Aorta (tissue), 5 donors: ENCODE measurements around the gene SCARB1. TPM values are rescaled to one million over a fixed set of nuclear protein-coding genes. Genes with fewer than 3 reads are reported as not detected.
"Not testable (repeated sequence)": the region's sequence is repeated elsewhere in the genome, so short reads cannot be mapped to it uniquely, and the experiment has no call there.

ENCODE experiments used
- ATAC-seq: fragments of 200-7000 bp; cut with Tn5 transposase; one replicate; pipeline ENCODE4 v1.9.1; 2022; ENCODE audit warnings: moderate library complexity; ENCODE audit not compliant: low FRiP score
- DNase-seq, 2 donors: peaks; one replicate each; pipeline ENCODE4 v3.0.0-alpha.2; 2020
- H3K27ac ChIP-seq, 2 donors: one replicate each; pipeline ENCODE4 v1.5.1; 2013; ENCODE audit warnings: low read length in 2 of 2, mild to moderate bottlenecking in 2 of 2, moderate library complexity in 2 of 2, control low read depth in 1 of 2, inconsistent platforms in 1 of 2, low read depth in 1 of 2
- H3K27me3 ChIP-seq, 2 donors: one replicate each; pipeline ENCODE4 v1.6.1; 2013; ENCODE audit warnings: control low read depth in 1 of 2, low read length in 1 of 2, mild to moderate bottlenecking in 1 of 2, moderate library complexity in 1 of 2; ENCODE audit not compliant: insufficient read depth in 2 of 2, control insufficient read depth in 1 of 2
- H3K36me3 ChIP-seq, 2 donors: one replicate each; pipeline ENCODE4 v1.6.1; 2013; ENCODE audit warnings: control low read depth in 1 of 2, low read length in 1 of 2, mild to moderate bottlenecking in 1 of 2; ENCODE audit not compliant: insufficient read depth in 2 of 2, control insufficient read depth in 1 of 2
- H3K4me1 ChIP-seq, 2 donors: one replicate each; pipeline ENCODE4 v1.6.1; 2013; ENCODE audit warnings: low read length in 2 of 2, control low read depth in 1 of 2, mild to moderate bottlenecking in 1 of 2, moderate library complexity in 1 of 2; ENCODE audit not compliant: insufficient read depth in 2 of 2, control insufficient read depth in 1 of 2
- H3K4me3 ChIP-seq, 2 donors: one replicate each; pipeline ENCODE4 v1.5.1; 2013; ENCODE audit warnings: low read length in 2 of 2, control low read depth in 1 of 2, mild to moderate bottlenecking in 1 of 2
- H3K9me3 ChIP-seq: one replicate; pipeline ENCODE4 v1.6.1; 2013; ENCODE audit warnings: mild to moderate bottlenecking, low read length; ENCODE audit not compliant: control insufficient read depth
- WGBS, 2 donors: extraction: QIAGEN DNeasy Blood & Tissue Kit; methylation state at CpG; one replicate each; pipeline ENCODE4 v1.1.7; 2013; 5-methylcytosine and 5-hydroxymethylcytosine counted together
- intact Hi-C, 2 donors: fragments of 100-400 bp; cut with DNase I; formaldehyde crosslinking; loops; one replicate each; pipeline versions ENCODE4 v1.14.2 to v1.15.0; 2022
- long read RNA-seq, 2 donors: library from polyadenylated mRNA; unstranded; transcript quantifications; one replicate each; pipeline ENCODE4 v2.0.0, GENCODE V29; 2020 to 2021
- polyA plus RNA-seq, 2 donors: library from polyadenylated mRNA; stranded (reverse); fragments of 200-250 nt; gene quantifications; one replicate each; pipeline ENCODE4 v1.2.3, GENCODE V29; 2013
- total RNA-seq, 2 donors: library from RNA; stranded (reverse); fragmentation: NEBNext Ultra II Directional; extraction: Animal tissue kit (Norgen Biotek cat#: 25700); gene quantifications; one replicate each; pipeline ENCODE4 v1.2.1, GENCODE V29; 2021
- donor health status: healthy with polysubstance abuse.
- donor health status: Bipolar disorder and iron deficiency.
- donor health status: DM: no; HTN: no; CAD: no.
- donor health status: DM: no; HTN: no; CAD: no.
- donor health status: DM: yes; HTN: yes; CAD: no.

The SCARB1 gene, protein sequence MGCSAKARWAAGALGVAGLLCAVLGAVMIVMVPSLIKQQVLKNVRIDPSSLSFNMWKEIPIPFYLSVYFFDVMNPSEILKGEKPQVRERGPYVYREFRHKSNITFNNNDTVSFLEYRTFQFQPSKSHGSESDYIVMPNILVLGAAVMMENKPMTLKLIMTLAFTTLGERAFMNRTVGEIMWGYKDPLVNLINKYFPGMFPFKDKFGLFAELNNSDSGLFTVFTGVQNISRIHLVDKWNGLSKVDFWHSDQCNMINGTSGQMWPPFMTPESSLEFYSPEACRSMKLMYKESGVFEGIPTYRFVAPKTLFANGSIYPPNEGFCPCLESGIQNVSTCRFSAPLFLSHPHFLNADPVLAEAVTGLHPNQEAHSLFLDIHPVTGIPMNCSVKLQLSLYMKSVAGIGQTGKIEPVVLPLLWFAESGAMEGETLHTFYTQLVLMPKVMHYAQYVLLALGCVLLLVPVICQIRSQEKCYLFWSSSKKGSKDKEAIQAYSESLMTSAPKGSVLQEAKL
- total RNA-seq (10 to 100 TPM; 15.0 to 38.5 TPM), polyA plus RNA-seq (1 to 10 TPM; 6.6 to 8.9 TPM)
- long read RNA-seq, donor 1, transcript SCARB1-201 (13 exons, 2,611 nt): major isoform, 42 of 71 reads
- long read RNA-seq, donor 1, transcript SCARB1-202 (12 exons, 3,329 nt): minor isoform, 9 of 71 reads
- long read RNA-seq, donor 1, partial matches to known transcripts: 8 of 71 reads
- long read RNA-seq, donor 1, other reads (novel, unspliced or antisense): 9 of 71 reads
- long read RNA-seq, donor 2, transcript SCARB1-201 (13 exons, 2,611 nt): major isoform, 19 of 34 reads
- long read RNA-seq, donor 2, partial matches to known transcripts: 6 of 34 reads
- long read RNA-seq, donor 2, other reads (novel, unspliced or antisense): 8 of 34 reads

DNA sequence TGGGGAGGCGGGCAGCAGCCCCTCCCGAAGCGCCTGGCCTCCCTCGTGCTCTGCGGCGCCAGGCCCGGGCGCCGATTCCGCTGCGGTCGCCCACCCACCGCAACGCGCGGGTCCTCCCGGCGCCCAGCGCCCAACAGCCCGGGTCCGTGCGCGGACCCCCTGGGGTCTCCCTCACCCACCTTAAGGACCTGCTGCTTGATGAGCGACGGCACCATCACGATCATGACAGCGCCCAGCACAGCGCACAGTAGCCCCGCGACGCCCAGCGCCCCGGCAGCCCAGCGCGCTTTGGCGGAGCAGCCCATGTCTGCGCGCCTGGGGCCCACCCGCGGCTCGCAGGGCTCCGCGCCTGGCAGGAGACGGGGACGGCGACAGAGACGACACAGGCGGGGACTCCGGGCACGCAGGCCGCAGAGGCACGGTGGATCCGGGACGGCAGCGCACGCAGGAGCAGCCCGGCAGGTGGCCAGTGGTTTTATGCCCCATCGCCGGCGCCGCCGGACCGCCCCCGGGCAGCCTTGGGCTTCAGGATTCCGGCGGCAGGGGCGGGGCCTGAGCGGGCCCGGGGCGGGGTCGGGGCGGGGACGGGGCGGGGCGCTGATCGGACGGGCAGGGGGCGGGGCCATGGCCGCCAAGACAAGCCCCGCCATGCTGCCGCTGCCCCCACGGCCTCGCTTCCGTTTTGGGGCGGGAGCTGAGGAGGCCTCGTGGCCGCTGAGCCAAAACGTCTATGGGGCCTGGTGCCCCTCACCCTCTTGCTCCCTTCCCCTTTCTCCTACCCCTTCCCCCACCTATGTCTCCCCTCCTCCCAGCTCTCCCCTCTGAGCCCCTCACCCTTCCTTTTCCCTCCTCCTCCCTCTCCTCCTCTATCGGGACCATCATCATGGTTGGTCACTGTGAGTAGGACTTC lies at the start of gene SCARB1:
TSS of gene SCARB1 (minus strand) at position 449 of the 910 bp plus-strand sequence. CDS start at position 305, 144 bp downstream.
- DNase-seq (peak; percentile 90 to 93), ATAC-seq (peak; percentile 92)
- intact Hi-C loops: no loop called here
- Histone ChIP-seq H3K27me3 (no peaks in the 10 kb centered on the region), H3K4me1 (no peaks in the 10 kb centered on the region), H3K4me3 (peak within 1 kb of the TSS; percentile 22 to 73), H3K27ac (no peak within 1 kb of the TSS), H3K9me3 (no peaks in the 10 kb centered on the region), H3K36me3 (no peaks in the 10 kb centered on the region)
- 1% methylated on average over 46 to 89 of the region's 89 CpGs for WGBS, 2 donors

GRCh38 chr12:124912529-124913287 lies 49.0 kb upstream of the SCARB1 start:
- H3K4me1 ChIP-seq, H3K27ac ChIP-seq, ATAC-seq, H3K27me3 ChIP-seq, intact Hi-C loops, H3K36me3 ChIP-seq, H3K9me3 ChIP-seq: not testable (repeated sequence)
- H3K4me3 ChIP-seq: peak overlapping the region in 1 of 2 donors; percentile 64
- peak; percentile 13 to 22 for DNase-seq
- WGBS, 2 donors: 72 to 77% methylated on average over 16 to 19 of the region's 21 CpGs

- peak overlapping the region; percentile 2 to 29 for H3K4me3 ChIP-seq
- 70 to 84% methylated on average over 5 to 6 of the region's 6 CpGs for WGBS, 2 donors
- H3K27ac ChIP-seq, intact Hi-C loops, H3K9me3 ChIP-seq, H3K36me3 ChIP-seq, H3K27me3 ChIP-seq, H3K4me1 ChIP-seq, ATAC-seq: not testable (repeated sequence)
- DNase-seq: peak in 1 of 2 donors; percentile 9
These were observed 47.9 kb upstream of the SCARB1 start for GRCh38 chr12:124911521-124911920.

DNA sequence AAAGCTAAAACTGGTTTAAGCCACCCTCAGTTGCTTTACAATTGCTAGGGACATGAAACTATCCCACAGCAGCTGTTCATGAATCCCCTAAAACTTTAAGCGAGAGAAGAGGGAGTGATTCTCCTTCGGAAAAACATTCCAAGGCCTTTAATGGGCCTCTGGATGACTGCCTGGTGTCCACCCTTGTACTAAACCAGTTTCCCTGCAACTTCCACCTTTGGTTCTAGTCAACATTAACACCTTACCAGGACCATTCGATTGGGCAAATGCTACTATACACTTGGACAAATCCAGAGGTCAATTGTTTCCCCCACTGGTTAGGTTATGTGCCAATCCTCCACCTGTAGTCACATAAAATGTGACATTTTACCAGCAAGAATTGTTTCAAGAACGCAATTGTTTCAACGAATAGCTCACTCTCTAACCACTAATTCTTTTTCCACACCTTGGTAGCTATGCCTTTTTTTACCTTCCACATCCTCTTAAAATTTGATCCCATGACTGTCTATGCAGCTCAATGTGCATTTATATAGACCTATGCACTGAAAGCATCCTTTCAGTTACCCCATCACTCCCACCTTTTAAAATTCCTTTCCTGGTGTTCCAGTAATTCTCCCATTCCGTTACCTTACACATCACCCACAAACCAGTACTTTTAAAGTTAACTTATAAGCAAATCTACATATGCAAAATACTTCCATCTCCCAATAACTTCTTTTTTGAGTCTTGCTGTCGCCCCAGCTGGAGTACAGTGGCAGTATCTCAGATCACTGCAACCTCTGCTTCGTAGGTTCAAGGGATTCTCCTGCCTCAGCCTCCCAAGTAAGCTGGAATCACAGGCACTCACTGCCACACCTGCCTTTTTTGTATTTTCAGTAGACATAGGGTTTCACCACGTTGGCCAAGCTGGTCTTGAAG lies 47.2 kb upstream of the SCARB1 start:
- H3K4me3 ChIP-seq: peak overlapping the region; percentile 2 to 32
- intact Hi-C loops: no loop called here
- WGBS, 2 donors: 69 to 79% methylated on average over 9 of the region's 9 CpGs
- H3K9me3 ChIP-seq: peaks cover 1% of the 10 kb centered on the region
- H3K4me1 ChIP-seq: no peaks in the 10 kb centered on the region
- ATAC-seq (no peak), DNase-seq (peak in 1 of 2 donors; percentile 24)
- H3K27me3 ChIP-seq: no peaks in the 10 kb centered on the region
- H3K36me3 ChIP-seq: peaks cover 5 to 7% of the 10 kb centered on the region in 2 donors
- no peak overlapping the region for H3K27ac ChIP-seq

DNA sequence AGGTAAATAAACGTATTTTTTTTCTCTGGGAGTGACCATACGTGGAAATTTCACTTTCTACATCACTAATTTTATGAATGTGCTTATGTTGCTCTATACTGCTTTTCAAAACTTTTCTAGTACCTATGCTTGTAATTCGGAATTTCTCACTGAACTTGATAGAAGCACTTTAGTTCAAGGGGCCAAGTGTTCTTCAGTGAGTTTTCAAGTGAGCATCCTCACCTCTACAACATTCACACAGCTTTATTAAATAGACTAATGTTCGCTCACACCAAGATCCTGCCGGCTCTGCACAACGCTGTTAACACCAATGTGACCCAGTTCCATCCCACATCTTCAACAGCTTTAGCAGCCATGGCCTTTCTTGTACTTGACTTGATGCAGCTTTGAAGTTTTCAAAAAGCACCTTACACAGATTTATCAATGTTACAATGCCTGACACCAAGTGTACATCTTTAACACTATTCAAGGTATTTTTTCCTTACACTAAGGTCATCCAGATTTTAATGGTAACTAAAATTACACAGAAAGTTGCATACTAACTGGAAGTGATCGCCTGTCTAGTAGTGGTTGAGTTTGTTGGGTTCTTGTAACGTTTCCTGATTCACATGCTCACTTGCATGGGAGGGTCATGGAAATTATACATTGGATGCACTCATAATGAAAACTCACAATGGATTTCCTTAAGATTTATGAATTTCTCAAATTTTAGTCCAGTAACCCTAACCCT lies 46.3 kb upstream of the SCARB1 start:
- peaks cover 5 to 7% of the 10 kb centered on the region in 2 donors for H3K36me3 ChIP-seq
- peaks cover 1% of the 10 kb centered on the region for H3K9me3 ChIP-seq
- H3K4me3 ChIP-seq: no peak overlapping the region
- H3K27ac ChIP-seq: peak overlapping the region in 1 of 2 donors; percentile 25
- no peaks in the 10 kb centered on the region for H3K27me3 ChIP-seq
- WGBS, 2 donors: 61 to 63% methylated on average over 8 of the region's 8 CpGs
- intact Hi-C loops: loop anchor here in 1 of 2 donors (10.0 kb wide), 1 partner anchor 875 kb away; no protein-coding TSS in a partner anchor
- no peak for ATAC-seq
- H3K4me1 ChIP-seq: no peaks in the 10 kb centered on the region
- DNase-seq: peak in 1 of 2 donors; percentile 44

DNA sequence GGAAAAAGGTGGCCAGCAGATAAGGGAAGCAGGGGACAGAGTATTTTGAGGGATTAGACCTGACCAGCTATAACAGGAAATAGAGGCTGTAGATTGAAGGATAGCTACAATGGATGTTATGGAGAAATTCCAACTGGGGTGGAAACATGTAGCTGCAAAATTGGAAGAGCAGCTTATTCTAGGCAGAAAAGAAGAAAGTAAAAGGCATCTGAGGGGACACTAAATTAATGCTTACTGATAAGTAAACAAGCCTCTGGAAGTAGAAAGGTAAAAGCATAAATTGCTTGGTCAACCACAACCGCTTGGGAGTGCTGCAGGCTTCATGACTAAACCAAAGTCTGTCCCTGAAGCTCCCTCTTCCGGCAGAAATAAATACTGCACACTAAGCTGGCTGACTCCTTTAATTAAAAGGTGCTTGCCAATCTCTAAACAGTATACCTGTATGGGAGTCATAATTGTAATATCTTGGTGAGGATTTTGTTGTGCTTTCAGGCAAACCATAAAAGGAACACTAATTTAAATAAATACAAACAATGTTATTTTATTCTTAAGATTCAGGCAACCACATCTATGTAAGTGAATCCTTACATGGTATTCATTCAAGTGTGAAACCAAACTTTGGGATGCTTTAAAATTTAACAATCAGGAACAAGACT lies 43.1 kb upstream of the SCARB1 start:
- intact Hi-C loops: loop anchor here in 1 of 2 donors (2.0 to 10.0 kb wide), 2 partner anchors 32 to 872 kb away; no protein-coding TSS in a partner anchor
- WGBS, 2 donors: 0 to 1% methylated on average over 2 of the region's 2 CpGs
- H3K27me3 ChIP-seq: no peaks in the 10 kb centered on the region
- peak; percentile 85 to 87 for DNase-seq
- no peaks in the 10 kb centered on the region for H3K9me3 ChIP-seq
- H3K27ac ChIP-seq: no peak overlapping the region
- H3K4me1 ChIP-seq: peaks cover 0 to 3% of the 10 kb centered on the region in 2 donors
- no peak overlapping the region for H3K4me3 ChIP-seq
- peak; percentile 76 for ATAC-seq
- peaks cover 3 to 7% of the 10 kb centered on the region in 2 donors for H3K36me3 ChIP-seq
